KMS-11 (cell line): ENCODE measurements around the gene CRMP1.

Experiments used
- H2AFZ ChIP-seq: fragments of 200-600 bp; sonication (generic); 2 replicates; pipeline ENCODE4 v1.6.1; 2016; ENCODE audit warnings: antibody characterized with exemption, mixed run types, low read depth
- H3K27ac ChIP-seq: fragments of 200-600 bp; sonication (generic); 2 replicates; pipeline ENCODE4 v1.6.1; 2016; ENCODE audit warnings: mild to moderate bottlenecking, mixed run types
- H3K27me3 ChIP-seq: fragments of 200-600 bp; sonication (generic); 2 replicates; pipeline ENCODE4 v1.6.1; 2017; ENCODE audit warnings: mild to moderate bottlenecking, low read depth, mixed run types, moderate library complexity; ENCODE audit not compliant: insufficient read depth
- H3K36me3 ChIP-seq: fragments of 200-600 bp; sonication (generic); 2 replicates; pipeline ENCODE4 v1.6.1; 2017; ENCODE audit warnings: mild to moderate bottlenecking, mixed run types; ENCODE audit not compliant: insufficient read depth
- H3K4me1 ChIP-seq: fragments of 200-600 bp; sonication (generic); 2 replicates; pipeline ENCODE4 v1.6.1; 2016; ENCODE audit warnings: mild to moderate bottlenecking, low read depth, mixed run types; ENCODE audit not compliant: poor library complexity, severe bottlenecking
- H3K4me2 ChIP-seq: fragments of 200-600 bp; sonication (generic); 2 replicates; pipeline ENCODE4 v1.7.0; 2016; ENCODE audit warnings: mild to moderate bottlenecking, mixed run types
- H3K4me3 ChIP-seq: fragments of 200-600 bp; sonication (generic); IDR thresholded peaks from 2 replicates; pipeline ENCODE4 v1.6.1; 2017; ENCODE audit warnings: low read depth, low read length, mixed read lengths; ENCODE audit not compliant: insufficient read depth
- H3K79me2 ChIP-seq: fragments of 200-600 bp; sonication (generic); 2 replicates; pipeline ENCODE4 v1.6.1; 2016; ENCODE audit warnings: low read depth, mixed run types; ENCODE audit not compliant: insufficient read depth
- H3K9ac ChIP-seq: fragments of 200-600 bp; sonication (generic); 2 replicates; pipeline ENCODE4 v1.6.1; 2016; ENCODE audit warnings: mild to moderate bottlenecking, mixed run types
- H4K20me1 ChIP-seq: fragments of 200-600 bp; sonication (generic); 2 replicates; pipeline ENCODE4 v1.6.1; 2016; ENCODE audit warnings: mild to moderate bottlenecking, mixed run types; ENCODE audit not compliant: insufficient read depth
- TF ChIP-seq, protein P1 (sequence below): fragments of 200-600 bp; sonication (generic); conservative IDR thresholded peaks from 2 replicates; pipeline ENCODE4 v1.6.1; 2017; ENCODE audit warnings: low read depth, mild to moderate bottlenecking, antibody characterized with exemption, low read length, moderate library complexity, mixed read lengths

Gene CRMP1

DNA sequence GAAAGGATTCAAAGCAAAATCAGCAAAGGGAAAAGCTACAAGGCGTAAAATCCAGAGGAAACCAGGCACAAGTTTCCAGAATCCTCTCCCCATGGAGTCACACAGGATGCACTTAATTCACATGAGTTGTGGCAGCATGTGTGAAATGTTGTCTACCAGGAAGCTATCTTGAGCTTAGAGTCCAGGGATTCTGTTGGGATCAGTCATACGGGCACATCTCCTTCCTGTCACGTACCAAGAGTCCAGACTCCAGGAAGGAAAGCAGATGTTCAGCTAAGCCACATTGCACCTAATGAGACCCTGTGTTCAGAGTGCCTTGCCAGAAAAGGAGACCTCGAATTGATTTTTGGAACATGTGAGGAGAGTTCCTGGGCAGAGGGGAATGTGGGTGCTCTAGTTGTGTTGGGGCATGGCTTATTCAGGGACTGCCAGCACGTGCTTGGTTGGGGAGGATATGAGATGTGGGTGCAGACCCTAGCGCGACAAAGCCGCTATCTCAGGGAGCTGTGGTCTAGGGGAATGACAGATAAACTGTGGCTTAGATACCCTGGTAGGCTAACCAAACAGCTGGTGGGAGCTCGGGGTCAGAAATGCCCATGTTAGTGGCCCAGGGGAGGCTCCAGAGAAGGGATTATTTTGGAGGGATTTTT, 111.9 kb downstream of the CRMP1 start:
- Histone ChIP-seq H3K79me2 (no peaks in the 10 kb centered on the region), H2AFZ (no peak overlapping the region), H3K27ac (no peak overlapping the region), H3K4me1 (no peaks in the 10 kb centered on the region), H4K20me1 (no peaks in the 10 kb centered on the region), H3K4me2 (no peak overlapping the region), H3K27me3 (no peaks in the 10 kb centered on the region), H3K9ac (no peak overlapping the region), H3K36me3 (no peaks in the 10 kb centered on the region), H3K4me3 (no peak overlapping the region)
- TF ChIP-seq, protein P1, sequence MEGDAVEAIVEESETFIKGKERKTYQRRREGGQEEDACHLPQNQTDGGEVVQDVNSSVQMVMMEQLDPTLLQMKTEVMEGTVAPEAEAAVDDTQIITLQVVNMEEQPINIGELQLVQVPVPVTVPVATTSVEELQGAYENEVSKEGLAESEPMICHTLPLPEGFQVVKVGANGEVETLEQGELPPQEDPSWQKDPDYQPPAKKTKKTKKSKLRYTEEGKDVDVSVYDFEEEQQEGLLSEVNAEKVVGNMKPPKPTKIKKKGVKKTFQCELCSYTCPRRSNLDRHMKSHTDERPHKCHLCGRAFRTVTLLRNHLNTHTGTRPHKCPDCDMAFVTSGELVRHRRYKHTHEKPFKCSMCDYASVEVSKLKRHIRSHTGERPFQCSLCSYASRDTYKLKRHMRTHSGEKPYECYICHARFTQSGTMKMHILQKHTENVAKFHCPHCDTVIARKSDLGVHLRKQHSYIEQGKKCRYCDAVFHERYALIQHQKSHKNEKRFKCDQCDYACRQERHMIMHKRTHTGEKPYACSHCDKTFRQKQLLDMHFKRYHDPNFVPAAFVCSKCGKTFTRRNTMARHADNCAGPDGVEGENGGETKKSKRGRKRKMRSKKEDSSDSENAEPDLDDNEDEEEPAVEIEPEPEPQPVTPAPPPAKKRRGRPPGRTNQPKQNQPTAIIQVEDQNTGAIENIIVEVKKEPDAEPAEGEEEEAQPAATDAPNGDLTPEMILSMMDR = no peak

DNA sequence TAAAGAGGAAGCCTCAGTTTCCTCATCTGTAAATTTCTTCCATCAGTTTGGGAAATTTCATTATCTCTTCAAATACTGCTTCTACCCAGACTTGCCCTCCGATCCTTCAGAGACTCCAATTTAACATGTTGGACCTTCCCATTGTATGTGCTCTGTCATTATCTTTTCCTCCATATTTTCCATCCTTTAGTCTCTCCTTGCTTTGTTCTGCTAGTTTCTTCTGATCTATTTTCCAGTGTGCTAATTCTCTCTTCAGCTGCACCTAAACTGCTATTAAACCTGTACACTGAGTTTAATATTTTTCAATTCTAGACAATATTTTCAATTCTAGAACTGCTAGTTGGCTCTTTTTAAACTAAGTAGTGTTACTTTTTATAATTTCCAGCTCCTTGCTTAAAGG, 116.4 kb downstream of the CRMP1 start:
- Histone ChIP-seq H3K36me3 (no peaks in the 10 kb centered on the region), H3K4me2 (no peak overlapping the region), H2AFZ (no peak overlapping the region), H3K4me1 (no peaks in the 10 kb centered on the region), H3K79me2 (no peaks in the 10 kb centered on the region), H3K4me3 (no peak overlapping the region), H4K20me1 (no peaks in the 10 kb centered on the region), H3K9ac (no peak overlapping the region), H3K27ac (no peak overlapping the region), H3K27me3 (no peaks in the 10 kb centered on the region)
- TF ChIP-seq, protein P1 = no peak

DNA sequence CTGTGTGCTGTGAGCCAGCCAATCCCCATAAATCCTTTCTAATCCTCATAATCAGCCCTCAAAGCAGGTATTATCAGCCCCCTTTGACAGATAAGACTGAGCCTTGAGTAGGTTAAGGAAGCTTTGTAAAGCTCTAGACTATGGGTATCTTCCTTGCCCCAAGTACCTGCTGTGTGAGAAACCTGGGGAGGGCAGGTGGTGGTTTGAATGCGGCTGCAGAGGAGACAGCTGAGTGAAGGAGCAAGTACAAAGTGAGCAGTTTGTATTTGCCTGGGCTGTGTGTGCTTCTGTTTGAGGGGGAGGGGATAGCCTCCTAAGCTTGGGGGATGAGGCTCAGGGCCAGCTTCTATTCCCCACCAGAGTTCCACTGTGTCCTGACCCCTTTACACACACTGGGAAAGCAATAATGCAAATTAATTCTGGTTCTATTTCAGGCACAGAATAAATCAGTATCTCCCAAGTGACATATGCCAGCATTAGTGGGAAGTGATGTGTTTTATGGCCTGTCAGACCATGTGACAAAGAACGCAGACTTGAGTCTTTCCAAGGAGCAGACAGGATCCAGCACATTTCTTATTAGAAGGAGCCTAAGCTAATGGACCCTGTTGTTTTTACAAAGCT, 118.4 kb downstream of the CRMP1 start:
- no peak overlapping the region for H2AFZ ChIP-seq
- H3K4me1 ChIP-seq = no peaks in the 10 kb centered on the region
- TF ChIP-seq, protein P1 = no peak
- no peaks in the 10 kb centered on the region for H3K27me3 ChIP-seq
- H3K79me2 ChIP-seq = no peaks in the 10 kb centered on the region
- H3K27ac ChIP-seq = no peak overlapping the region
- no peak overlapping the region for H3K4me3 ChIP-seq
- no peak overlapping the region for H3K4me2 ChIP-seq
- no peak overlapping the region for H3K9ac ChIP-seq
- H4K20me1 ChIP-seq = no peaks in the 10 kb centered on the region
- no peaks in the 10 kb centered on the region for H3K36me3 ChIP-seq

DNA sequence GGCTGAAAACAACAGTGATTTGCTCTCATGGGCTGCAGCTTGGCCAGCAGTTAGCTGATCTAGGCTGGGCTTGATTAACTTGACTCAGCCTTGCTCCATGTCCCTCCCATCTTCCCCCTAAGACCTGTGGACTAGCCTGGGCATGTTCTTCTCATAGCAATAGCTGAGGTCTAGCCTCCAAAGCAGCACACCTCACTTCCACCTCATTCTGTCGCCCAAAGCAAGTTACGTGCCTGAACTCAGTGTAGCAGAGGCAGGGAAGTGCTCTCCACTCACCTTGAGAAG, 119.7 kb downstream of the CRMP1 start:
- Histone ChIP-seq H2AFZ (no peak overlapping the region), H3K9ac (no peak overlapping the region), H3K79me2 (no peaks in the 10 kb centered on the region), H3K27me3 (no peaks in the 10 kb centered on the region), H4K20me1 (no peaks in the 10 kb centered on the region), H3K4me2 (no peak overlapping the region), H3K4me1 (no peaks in the 10 kb centered on the region), H3K4me3 (no peak overlapping the region), H3K36me3 (no peaks in the 10 kb centered on the region), H3K27ac (no peak overlapping the region)
- TF ChIP-seq, protein P1 = no peak
